Skeletal muscle tissue (tissue), 5 donors: ENCODE data around the gene KYNU. TPM values are rescaled to one million over a fixed set of nuclear protein-coding genes. Genes with fewer than 3 reads are reported as not detected.
"Not testable (repeated sequence)": the region's sequence is repeated elsewhere in the genome, so short reads cannot be mapped to it uniquely, and the experiment has no call there.

Source experiments
- H3K27ac ChIP-seq: one replicate; pipeline ENCODE4 v1.7.0; 2013; ENCODE audit warnings: mild to moderate bottlenecking, low read depth, low read length, inconsistent platforms
- H3K27me3 ChIP-seq, 3 donors: one replicate each; pipeline ENCODE4 v1.7.0; 2013; ENCODE audit warnings: low read length in 3 of 3; ENCODE audit not compliant: control insufficient read depth in 3 of 3, insufficient read depth in 3 of 3
- H3K36me3 ChIP-seq, 3 donors: one replicate each; pipeline ENCODE4 v1.7.0; 2013; ENCODE audit warnings: low read length in 3 of 3; ENCODE audit not compliant: control insufficient read depth in 3 of 3, insufficient read depth in 3 of 3
- H3K4me1 ChIP-seq, 3 donors: one replicate each; pipeline ENCODE4 v1.7.0; 2013; ENCODE audit warnings: low read length in 3 of 3, mild to moderate bottlenecking in 3 of 3; ENCODE audit not compliant: control insufficient read depth in 3 of 3, insufficient read depth in 3 of 3
- H3K4me3 ChIP-seq, 3 donors: one replicate each; pipeline ENCODE4 v1.7.0; 2013; ENCODE audit warnings: low read length in 3 of 3
- H3K9ac ChIP-seq, 3 donors: one replicate each; pipeline ENCODE4 v1.7.0; 2013; ENCODE audit warnings: low read length in 3 of 3, mild to moderate bottlenecking in 3 of 3, moderate library complexity in 2 of 3, low read depth in 1 of 3
- H3K9me3 ChIP-seq, 3 donors: one replicate each; pipeline ENCODE4 v1.7.0; 2013; ENCODE audit warnings: low read length in 3 of 3; ENCODE audit not compliant: control insufficient read depth in 3 of 3
- small RNA-seq: library from RNA; depleted of rRNA; stranded (forward); fragments of <200 nt; gene quantifications from one replicate; pipeline ENCODE3, GENCODE V24; 2014
- total RNA-seq: library from RNA; depleted of rRNA; stranded (reverse); fragments of >200 nt; gene quantifications from one replicate; pipeline ENCODE4 v1.2.3, GENCODE V29; 2014
- donor health status: Osteomylitis.

Gene KYNU
- total RNA-seq, 1 donor from 2014 or later = 1.0 TPM

GRCh38 chr2:143087033-143087432 is 209.6 kb downstream of the KYNU start:
- H3K4me1 ChIP-seq = no peaks in the 10 kb centered on the region
- H3K9ac ChIP-seq = no peak overlapping the region

GRCh38 chr2:143088388-143088787 is 210.9 kb downstream of the KYNU start:
- Histone ChIP-seq H3K4me1 (no peaks in the 10 kb centered on the region), H3K27me3 (no peaks in the 10 kb centered on the region), H3K9me3 (no peaks in the 10 kb centered on the region), H3K36me3 (no peaks in the 10 kb centered on the region), H3K4me3 (no peak overlapping the region), H3K27ac (no peak overlapping the region), H3K9ac (no peak overlapping the region)

More at GRCh38 chr2:143087033-143087432, 209.6 kb downstream of the KYNU start:
- Histone ChIP-seq H3K27ac (no peak overlapping the region), H3K27me3 (no peaks in the 10 kb centered on the region), H3K4me3 (no peak overlapping the region), H3K36me3 (no peaks in the 10 kb centered on the region), H3K9me3 (no peaks in the 10 kb centered on the region)

- not testable (repeated sequence) for H3K4me3 ChIP-seq, H3K36me3 ChIP-seq, H3K27ac ChIP-seq, H3K4me1 ChIP-seq, H3K27me3 ChIP-seq, H3K9ac ChIP-seq, H3K9me3 ChIP-seq
Measured at GRCh38 chr2:143089520-143089919, 212.1 kb downstream of the KYNU start.

Small RNAs within 50 kb of the gene (small RNA-seq; reads per million reads assigned to genes)
- not detected for gene MTND4LP12
